ENCODE results near the gene NYAP2. TPM values are rescaled to one million over a fixed set of nuclear protein-coding genes. Genes with fewer than 3 reads are reported as not detected.

The NYAP2 gene
- total and polyA plus RNA-seq, 7 donors: 0.03 to 0.36 TPM; not detected in 5

DNA sequence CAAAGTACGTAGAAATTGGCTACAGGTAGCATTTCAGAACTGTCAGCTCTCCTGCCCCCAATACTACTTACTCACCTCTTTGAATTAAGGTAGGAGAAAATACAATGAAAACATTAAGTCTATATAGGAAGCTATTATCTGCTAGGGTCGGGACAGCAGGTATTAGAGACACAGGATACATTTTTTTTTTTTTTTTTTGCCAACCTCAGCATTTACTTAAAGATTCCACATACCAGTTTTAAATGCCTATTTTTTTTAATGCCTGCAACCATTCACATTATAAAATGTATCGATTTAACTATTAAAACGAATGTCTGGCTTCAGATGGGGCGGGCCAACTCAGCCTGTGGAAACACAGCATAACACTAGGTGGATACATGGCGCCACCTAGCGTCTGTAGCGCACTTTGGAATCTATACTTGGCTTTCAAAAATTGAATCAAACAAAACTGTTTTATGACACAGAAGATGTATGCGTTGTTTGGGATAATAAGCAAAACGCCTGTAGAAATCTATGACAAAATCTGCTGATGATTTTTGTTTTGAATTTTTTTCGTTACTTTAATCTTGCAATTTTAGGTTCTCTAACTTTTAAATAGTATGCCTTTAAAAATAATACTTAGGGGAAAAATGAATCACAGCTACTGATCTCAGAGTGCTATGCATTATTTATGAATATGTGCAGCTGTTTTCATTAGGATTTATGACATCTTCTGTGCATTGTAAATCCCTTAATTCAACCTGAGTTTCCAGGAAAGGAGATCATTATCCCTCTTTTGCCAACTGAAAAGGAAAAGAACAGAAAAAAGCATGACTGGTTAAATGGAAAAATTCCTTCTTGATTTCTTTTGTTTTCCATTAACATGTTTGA is 261.0 kb downstream of the NYAP2 start:
- no peak for TF ChIP-seq POLR2A (IDR thresholded peaks at IDR 0.05)
- TF ChIP-seq POLR2AphosphoS5 (IDR thresholded peaks at IDR 0.05): no peak
- TF ChIP-seq, protein P1, sequence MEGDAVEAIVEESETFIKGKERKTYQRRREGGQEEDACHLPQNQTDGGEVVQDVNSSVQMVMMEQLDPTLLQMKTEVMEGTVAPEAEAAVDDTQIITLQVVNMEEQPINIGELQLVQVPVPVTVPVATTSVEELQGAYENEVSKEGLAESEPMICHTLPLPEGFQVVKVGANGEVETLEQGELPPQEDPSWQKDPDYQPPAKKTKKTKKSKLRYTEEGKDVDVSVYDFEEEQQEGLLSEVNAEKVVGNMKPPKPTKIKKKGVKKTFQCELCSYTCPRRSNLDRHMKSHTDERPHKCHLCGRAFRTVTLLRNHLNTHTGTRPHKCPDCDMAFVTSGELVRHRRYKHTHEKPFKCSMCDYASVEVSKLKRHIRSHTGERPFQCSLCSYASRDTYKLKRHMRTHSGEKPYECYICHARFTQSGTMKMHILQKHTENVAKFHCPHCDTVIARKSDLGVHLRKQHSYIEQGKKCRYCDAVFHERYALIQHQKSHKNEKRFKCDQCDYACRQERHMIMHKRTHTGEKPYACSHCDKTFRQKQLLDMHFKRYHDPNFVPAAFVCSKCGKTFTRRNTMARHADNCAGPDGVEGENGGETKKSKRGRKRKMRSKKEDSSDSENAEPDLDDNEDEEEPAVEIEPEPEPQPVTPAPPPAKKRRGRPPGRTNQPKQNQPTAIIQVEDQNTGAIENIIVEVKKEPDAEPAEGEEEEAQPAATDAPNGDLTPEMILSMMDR (IDR thresholded peaks at IDR 0.05): peak; percentile 21 to 81 (median 56)
- TF ChIP-seq EP300 (IDR thresholded peaks at IDR 0.05): no peak
- no peaks in the 10 kb centered on the region for H3K4me1 ChIP-seq
- no peaks in the 10 kb centered on the region for H3K9me3 ChIP-seq
- peak; percentile 76 for DNase-seq
- H3K27me3 ChIP-seq: no peaks in the 10 kb centered on the region
- no peak overlapping the region for H3K4me3 ChIP-seq
- intact Hi-C loops (cut with DNase I): loop anchor here (2.0 to 10.0 kb wide), 2 partner anchors 538 to 1174 kb away; partner anchors contain the start of gene RHBDD1
- no peak overlapping the region for H3K27ac ChIP-seq
- H3K36me3 ChIP-seq: no peaks in the 10 kb centered on the region
- 14 to 20% methylated on average over 11 of the region's 11 CpGs for WGBS, 2 donors

DNA sequence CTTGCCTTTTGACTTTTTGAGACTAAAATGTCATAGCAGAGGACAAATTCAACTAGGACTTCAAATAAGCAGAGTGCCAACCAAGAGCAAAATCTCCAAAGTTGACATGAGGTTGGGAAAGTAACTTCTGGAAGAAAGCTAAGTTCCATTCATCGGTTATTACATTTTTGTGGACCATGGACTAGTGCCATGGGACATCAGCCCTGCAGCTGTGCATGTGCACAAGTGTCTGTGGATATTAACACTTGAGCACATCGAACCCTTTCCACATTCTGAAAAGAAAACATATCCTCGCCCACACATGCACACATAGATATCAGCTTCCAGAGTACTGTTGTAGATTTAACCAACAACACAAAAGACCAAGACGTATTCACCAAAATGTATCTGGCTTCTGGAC is 262.6 kb downstream of the NYAP2 start:
- H3K4me3 ChIP-seq: no peak overlapping the region
- no peaks in the 10 kb centered on the region for H3K36me3 ChIP-seq
- no peaks in the 10 kb centered on the region for H3K4me1 ChIP-seq
- 69 to 77% methylated on average over 4 of the region's 4 CpGs for WGBS, 2 donors
- H3K27me3 ChIP-seq: no peaks in the 10 kb centered on the region
- intact Hi-C loops (cut with DNase I): loop anchor here (10.0 kb wide), 1 partner anchor 1173 kb away; the partner anchor contains the start of gene RHBDD1
- no peak overlapping the region for H3K27ac ChIP-seq
- no peaks in the 10 kb centered on the region for H3K9me3 ChIP-seq
- DNase-seq: no peak
- TF ChIP-seq POLR2A (IDR thresholded peaks at IDR 0.05) (no peak), EP300 (IDR thresholded peaks at IDR 0.05) (no peak), POLR2AphosphoS5 (IDR thresholded peaks at IDR 0.05) (no peak)
- TF ChIP-seq, protein P1 (IDR thresholded peaks at IDR 0.05): no peak

DNA sequence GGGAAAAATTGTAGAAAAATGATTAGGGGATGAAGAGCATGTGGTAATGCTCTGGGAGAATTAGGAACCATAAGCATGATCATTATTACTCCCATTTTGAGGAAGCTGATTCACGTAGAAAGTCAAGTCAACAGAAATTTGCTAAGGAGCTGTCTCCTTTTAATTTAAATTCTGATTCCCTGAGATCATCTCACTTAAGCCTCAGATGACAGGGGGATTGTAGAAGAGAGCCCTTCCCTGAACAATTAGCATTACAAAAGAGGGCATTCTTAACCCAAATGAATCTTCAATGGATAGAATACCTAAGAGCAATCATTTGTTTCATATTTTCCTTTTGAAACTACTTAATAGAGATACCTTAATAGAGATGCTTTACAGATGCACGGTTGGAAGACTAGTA is 267.9 kb downstream of the NYAP2 start:
- Histone ChIP-seq H3K36me3 (no peaks in the 10 kb centered on the region), H3K27ac (no peak overlapping the region), H3K4me3 (no peak overlapping the region), H3K4me1 (peaks cover 0 to 21% (median 10%) of the 10 kb centered on the region in 4 donors), H3K9me3 (no peaks in the 10 kb centered on the region), H3K27me3 (no peaks in the 10 kb centered on the region)
- DNase-seq: no peak
- TF ChIP-seq, protein P1 (IDR thresholded peaks at IDR 0.05): no peak
- TF ChIP-seq EP300 (IDR thresholded peaks at IDR 0.05): no peak
- TF ChIP-seq POLR2A (IDR thresholded peaks at IDR 0.05): no peak
- no peak for TF ChIP-seq POLR2AphosphoS5 (IDR thresholded peaks at IDR 0.05)
- intact Hi-C loops (cut with DNase I): loop anchor here (5.0 to 10.0 kb wide), 2 partner anchors 1167 to 1570 kb away; partner anchors contain the start of gene RHBDD1
- 68 to 80% methylated on average over 2 of the region's 2 CpGs for WGBS, 2 donors

GRCh38 chr2:225668606-225669266 is 269.2 kb downstream of the NYAP2 start:
- Histone ChIP-seq H3K27ac (no peak overlapping the region), H3K4me3 (no peak overlapping the region), H3K4me1 (peaks cover 0 to 21% (median 10%) of the 10 kb centered on the region in 4 donors), H3K36me3 (no peaks in the 10 kb centered on the region), H3K27me3 (no peaks in the 10 kb centered on the region), H3K9me3 (no peaks in the 10 kb centered on the region)
- 25 to 55% methylated on average over 2 of the region's 2 CpGs for WGBS, 2 donors
- DNase-seq: no peak
- TF ChIP-seq, protein P1 (IDR thresholded peaks at IDR 0.05): peak; percentile 35 to 70 (median 62)
- TF ChIP-seq POLR2A (IDR thresholded peaks at IDR 0.05): no peak
- intact Hi-C loops (cut with DNase I): loop anchor here (2.0 to 10.0 kb wide), 3 partner anchors 1166 to 1569 kb away; partner anchors contain the start of gene RHBDD1
